ENCODE results near the gene RWDD2A.

RWDD2A gene

DNA sequence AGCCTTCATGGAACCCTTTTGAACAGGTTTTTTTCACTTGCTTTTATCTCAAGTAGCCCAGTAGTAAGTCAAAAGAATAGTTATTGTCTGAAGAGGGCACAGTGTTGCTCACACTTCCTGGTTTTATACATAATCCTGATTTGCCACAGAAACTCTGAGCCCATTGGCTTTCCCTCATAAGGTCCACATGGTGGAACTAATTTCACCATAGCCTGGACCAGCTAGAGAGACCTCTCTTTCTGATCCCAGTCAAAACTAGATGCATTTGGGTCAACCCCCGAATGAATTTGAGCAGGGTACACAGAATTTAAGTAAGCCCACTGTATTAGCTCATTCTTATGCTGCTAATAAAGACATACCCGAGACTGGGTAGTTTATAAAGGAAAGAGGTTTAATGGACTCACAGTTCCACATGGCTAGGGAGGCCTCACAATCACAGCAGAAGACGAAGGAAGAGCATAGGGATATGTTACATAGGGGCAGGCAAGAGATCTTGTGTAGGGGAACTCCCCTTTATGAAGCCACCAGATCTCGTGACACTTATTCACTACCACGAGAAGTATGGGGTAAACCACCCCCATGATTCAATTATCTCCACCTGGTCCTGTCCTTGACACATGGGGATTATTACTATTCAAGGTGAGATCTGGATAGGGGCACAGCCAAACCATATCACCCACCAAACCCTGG is 6.2 kb downstream of the RWDD2A start:
- DNase-seq (ENCODE audit: low read depth) = no peak

GRCh38 chr6:83199863-83200225 is 6.7 kb downstream of the RWDD2A start:
- no peak for DNase-seq (ENCODE audit: low read depth)

GRCh38 chr6:83202031-83202430 is 8.9 kb downstream of the RWDD2A start:
- DNase-seq (ENCODE audit: low read depth) = no peak

GRCh38 chr6:83215131-83216047 is 22.2 kb downstream of the RWDD2A start:
- DNase-seq (ENCODE audit: low read depth) = peak; percentile 6

DNA sequence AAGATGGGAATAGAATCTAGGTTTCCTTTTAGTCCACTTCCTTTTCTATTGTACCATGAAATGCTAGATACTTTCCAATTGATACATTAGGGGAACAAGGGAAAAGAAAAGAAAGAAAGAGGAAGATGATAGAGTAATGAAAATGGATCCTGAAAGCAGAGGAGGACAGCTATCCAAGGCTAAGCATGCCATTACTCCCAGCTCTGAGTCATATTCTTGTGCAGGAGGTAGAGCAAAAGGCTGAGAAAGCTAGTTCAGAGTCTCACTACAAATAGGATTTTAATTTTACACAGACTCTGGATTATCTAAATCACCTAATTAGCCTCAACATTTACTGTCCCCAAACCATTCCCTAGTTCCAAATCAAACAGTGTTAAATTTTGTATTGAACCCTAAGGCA is 23.6 kb downstream of the RWDD2A start:
- no peak for DNase-seq (ENCODE audit: low read depth)

GRCh38 chr6:83218646-83219045 is 25.5 kb downstream of the RWDD2A start:
- no peak for DNase-seq (ENCODE audit: low read depth)

- DNase-seq (ENCODE audit: low read depth) = no peak
Observed at GRCh38 chr6:83220121-83220520, 27.0 kb downstream of the RWDD2A start.

DNA sequence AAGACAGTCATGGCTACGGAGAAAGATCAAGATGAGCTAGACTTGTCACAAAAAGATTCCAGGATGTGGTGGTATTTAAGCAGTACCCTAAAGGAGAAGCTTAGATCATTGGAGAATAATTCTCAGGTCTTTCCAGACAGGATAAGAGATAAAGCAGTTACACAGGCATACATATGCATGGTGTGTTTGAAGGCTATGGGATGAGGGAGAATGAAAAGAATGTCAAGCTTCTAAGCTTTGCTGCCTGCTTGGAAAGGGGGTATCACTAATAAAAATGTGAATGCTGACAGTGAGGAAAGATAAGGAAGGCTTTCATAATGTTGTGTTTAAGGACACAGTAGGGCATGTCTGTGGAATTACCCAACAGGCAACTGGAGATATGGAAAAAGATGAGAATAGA is 28.1 kb downstream of the RWDD2A start:
- DNase-seq (ENCODE audit: low read depth) = no peak

DNA sequence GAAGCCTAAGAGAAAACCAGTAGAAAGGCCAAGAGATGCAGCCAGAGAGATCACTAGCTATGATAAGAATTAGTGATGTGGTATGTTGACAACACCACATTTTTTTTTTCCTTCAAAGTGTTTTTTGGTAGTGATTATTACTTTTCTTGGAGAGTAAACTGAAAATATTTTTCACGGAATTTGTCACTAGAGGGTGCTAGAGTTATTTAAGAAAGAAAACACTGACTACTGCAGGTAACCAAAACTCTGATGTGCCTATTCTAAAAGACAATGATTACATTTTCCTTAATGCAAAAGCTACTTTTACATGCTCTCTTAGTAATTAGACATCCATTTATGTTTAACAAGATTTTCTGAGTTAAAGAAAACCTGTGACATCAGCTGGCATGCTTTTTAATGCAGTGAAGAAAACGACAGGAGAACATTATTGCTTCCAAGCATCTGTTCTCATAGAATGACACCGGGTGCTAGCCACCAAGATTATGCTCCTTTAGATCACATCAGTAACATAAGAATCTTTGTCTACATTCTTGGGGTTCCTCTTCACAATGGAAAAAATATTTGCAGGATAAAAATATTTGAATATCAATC is 28.8 kb downstream of the RWDD2A start:
- DNase-seq (ENCODE audit: low read depth) = no peak

DNA sequence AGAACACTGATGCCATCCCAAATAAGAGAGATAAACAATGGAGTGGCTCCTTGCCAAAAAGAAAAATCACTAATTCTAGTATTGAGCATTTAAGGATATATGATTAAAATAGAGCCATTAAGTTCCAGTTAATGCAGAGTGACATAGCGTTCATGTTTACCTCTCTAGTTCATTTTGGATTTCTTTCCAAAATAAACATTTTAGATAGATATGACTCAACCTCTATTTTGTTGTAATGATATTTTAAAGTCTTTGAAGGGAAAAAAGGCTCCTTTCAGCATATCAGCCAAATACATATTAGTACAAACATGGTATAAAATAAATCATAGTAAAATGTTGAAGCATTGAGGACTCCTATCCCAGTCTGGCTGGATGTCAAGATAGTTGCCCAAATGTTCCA is 33.4 kb downstream of the RWDD2A start:
- no peak for DNase-seq (ENCODE audit: low read depth)

DNA sequence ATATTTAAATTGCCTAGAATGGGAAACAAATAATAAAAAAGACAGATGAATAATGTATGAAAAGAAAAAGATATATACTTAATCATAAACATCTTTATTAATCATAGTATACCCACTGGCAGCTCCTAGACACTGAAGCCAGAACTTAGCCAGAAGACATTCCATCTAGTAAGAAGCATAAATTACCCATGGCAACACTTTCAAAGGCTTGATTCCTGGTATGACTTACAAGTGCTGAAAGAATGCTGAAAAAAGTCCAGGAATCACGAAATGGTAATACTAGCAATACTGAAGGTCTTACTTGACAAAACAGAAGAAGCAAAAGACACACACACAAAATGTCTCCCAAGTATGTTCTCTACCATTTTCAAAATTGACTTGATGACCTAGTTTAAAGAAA is 38.0 kb downstream of the RWDD2A start:
- DNase-seq (ENCODE audit: low read depth) = no peak

DNA sequence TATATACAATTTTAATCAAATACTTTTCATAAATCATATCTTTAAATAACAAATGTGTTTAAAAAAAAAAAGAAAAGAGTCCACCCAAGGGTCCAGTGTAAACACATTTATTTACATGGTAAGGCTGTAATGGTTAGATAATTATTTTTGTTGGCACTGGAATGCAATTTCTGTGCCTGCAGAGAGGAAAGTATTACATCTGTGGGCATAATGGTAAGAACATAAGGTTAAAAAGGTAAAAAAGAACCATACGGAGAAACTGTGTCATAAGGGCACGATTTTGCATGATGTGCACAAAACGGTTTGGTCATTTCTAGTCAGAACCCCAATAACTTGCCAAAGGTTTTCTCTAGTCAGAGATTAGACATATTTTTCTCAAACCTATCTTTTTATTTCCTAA is 54.3 kb downstream of the RWDD2A start:
- no peak for DNase-seq (ENCODE audit: low read depth)
